Measurements from ENCODE around the gene TNFAIP8L2. TPM values are rescaled to one million over a fixed set of nuclear protein-coding genes. Genes with fewer than 3 reads are reported as not detected.
"Not testable (repeated sequence)": the region's sequence is repeated elsewhere in the genome, so short reads cannot be mapped to it uniquely, and the experiment has no call there.

The TNFAIP8L2 gene
- polyA plus RNA-seq, 1 donor from 2014 or later, result not detected

DNA sequence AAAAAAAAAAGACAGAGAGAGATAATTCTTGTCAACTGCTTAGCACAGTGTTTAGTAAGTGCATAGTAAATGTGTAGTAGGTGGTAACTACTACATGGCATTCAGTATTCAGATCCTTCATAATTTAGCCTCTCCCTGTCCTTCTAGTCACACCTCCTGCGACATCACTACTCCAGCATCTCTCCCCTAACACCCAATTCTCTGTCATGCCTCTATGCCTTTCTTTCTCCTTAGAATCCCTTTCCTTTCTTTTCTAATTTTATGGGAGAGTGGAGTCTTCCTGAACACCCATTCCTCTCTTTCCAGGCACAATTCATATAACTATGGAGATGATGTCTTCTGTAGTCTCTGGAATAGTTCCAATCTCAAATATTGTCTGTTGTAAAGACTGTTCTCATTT lies 37.4 kb downstream of the TNFAIP8L2 start:
- Histone ChIP-seq H3K9me3 (ENCODE audit: low read length) (no peaks in the 10 kb centered on the region), H3K79me2 (replicated peaks; ENCODE audit: insufficient read depth, low read length) (peaks cover 9% of the 10 kb centered on the region), H3K9ac (ENCODE audit: low read length) (no peak overlapping the region), H3K27me3 (ENCODE audit: insufficient read depth, low read depth, low read length) (peaks cover 5% of the 10 kb centered on the region), H4K20me1 (ENCODE audit: insufficient read depth) (no peaks in the 10 kb centered on the region), H3F3A (ENCODE audit: insufficient read depth, low read length, poor library complexity, severe bottlenecking) (no peaks in the 10 kb centered on the region), H3K4me3 (ENCODE audit: low read length) (no peak overlapping the region), H3K9me2 (ENCODE audit: insufficient read depth, low read length) (no peaks in the 10 kb centered on the region), H3K36me3 (ENCODE audit: insufficient read depth, low read length) (no peaks in the 10 kb centered on the region), H3K4me2 (ENCODE audit: low read length) (no peak overlapping the region), H2AFZ (ENCODE audit: low read depth, low read length) (no peak overlapping the region), H3K27ac (ENCODE audit: low read length) (no peak overlapping the region)
- no peak for TF ChIP-seq EZH2 (IDR thresholded peaks at IDR 0.05; ENCODE audit: borderline replicate concordance, insufficient read depth, low read length, poor library complexity, severe bottlenecking)
- TF ChIP-seq POLR2AphosphoS5 (IDR thresholded peaks at IDR 0.05), result no peak
- TF ChIP-seq, protein P1, sequence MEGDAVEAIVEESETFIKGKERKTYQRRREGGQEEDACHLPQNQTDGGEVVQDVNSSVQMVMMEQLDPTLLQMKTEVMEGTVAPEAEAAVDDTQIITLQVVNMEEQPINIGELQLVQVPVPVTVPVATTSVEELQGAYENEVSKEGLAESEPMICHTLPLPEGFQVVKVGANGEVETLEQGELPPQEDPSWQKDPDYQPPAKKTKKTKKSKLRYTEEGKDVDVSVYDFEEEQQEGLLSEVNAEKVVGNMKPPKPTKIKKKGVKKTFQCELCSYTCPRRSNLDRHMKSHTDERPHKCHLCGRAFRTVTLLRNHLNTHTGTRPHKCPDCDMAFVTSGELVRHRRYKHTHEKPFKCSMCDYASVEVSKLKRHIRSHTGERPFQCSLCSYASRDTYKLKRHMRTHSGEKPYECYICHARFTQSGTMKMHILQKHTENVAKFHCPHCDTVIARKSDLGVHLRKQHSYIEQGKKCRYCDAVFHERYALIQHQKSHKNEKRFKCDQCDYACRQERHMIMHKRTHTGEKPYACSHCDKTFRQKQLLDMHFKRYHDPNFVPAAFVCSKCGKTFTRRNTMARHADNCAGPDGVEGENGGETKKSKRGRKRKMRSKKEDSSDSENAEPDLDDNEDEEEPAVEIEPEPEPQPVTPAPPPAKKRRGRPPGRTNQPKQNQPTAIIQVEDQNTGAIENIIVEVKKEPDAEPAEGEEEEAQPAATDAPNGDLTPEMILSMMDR (IDR thresholded peaks at IDR 0.05; ENCODE audit: poor library complexity, severe bottlenecking), result no peak
- no peak for TF ChIP-seq MXI1 (conservative IDR thresholded peaks at IDR 0.05; ENCODE audit: poor library complexity, severe bottlenecking)
- TF ChIP-seq RAD21 (conservative IDR thresholded peaks at IDR 0.05), result no peak
- TF ChIP-seq EP300 (conservative IDR thresholded peaks at IDR 0.05; ENCODE audit: poor library complexity, severe bottlenecking), result no peak
- TF ChIP-seq SMC3 (conservative IDR thresholded peaks at IDR 0.05; ENCODE audit: poor library complexity), result no peak
- no peak for TF ChIP-seq TAF1 (IDR thresholded peaks at IDR 0.05; ENCODE audit: low read depth)
- TF ChIP-seq, protein P2, sequence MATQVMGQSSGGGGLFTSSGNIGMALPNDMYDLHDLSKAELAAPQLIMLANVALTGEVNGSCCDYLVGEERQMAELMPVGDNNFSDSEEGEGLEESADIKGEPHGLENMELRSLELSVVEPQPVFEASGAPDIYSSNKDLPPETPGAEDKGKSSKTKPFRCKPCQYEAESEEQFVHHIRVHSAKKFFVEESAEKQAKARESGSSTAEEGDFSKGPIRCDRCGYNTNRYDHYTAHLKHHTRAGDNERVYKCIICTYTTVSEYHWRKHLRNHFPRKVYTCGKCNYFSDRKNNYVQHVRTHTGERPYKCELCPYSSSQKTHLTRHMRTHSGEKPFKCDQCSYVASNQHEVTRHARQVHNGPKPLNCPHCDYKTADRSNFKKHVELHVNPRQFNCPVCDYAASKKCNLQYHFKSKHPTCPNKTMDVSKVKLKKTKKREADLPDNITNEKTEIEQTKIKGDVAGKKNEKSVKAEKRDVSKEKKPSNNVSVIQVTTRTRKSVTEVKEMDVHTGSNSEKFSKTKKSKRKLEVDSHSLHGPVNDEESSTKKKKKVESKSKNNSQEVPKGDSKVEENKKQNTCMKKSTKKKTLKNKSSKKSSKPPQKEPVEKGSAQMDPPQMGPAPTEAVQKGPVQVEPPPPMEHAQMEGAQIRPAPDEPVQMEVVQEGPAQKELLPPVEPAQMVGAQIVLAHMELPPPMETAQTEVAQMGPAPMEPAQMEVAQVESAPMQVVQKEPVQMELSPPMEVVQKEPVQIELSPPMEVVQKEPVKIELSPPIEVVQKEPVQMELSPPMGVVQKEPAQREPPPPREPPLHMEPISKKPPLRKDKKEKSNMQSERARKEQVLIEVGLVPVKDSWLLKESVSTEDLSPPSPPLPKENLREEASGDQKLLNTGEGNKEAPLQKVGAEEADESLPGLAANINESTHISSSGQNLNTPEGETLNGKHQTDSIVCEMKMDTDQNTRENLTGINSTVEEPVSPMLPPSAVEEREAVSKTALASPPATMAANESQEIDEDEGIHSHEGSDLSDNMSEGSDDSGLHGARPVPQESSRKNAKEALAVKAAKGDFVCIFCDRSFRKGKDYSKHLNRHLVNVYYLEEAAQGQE (IDR thresholded peaks at IDR 0.05; ENCODE audit: borderline replicate concordance), result no peak

DNA sequence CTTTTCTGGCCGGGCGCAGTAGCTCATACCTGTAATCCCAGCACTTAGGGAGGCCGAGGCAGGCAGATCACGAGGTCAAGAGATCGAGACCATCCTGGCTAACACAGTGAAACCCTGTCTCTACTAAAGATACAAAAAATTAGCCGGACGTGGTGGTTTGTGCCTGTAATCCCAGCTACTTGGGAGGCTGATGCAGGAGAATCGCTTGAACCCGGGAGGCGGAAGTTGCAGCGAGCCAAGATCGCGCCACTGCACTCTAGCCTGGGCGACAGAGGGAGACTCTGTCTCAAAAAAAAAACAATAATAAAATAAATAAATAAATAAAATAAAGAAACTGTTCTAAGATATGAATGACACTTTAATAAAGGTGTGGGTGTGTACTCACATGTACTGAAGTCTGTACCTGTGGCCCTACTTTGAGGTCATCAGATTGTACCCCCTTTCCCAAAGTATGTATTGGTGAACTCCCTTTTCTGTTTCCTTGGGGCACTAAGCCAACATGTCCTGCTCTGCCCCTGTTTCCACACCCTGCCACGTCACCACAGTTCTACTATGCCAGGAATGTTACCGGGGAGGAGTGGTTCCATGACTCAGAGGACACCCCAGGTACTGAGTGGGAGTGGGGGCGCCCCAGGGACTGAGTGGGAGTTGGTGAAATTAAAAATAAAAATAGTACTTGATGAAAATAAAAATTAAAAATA lies 38.6 kb downstream of the TNFAIP8L2 start:
- H3K4me3 ChIP-seq (ENCODE audit: low read length); H3K27me3 ChIP-seq (ENCODE audit: insufficient read depth, low read depth, low read length); H3K9me2 ChIP-seq (ENCODE audit: insufficient read depth, low read length); H4K20me1 ChIP-seq (ENCODE audit: insufficient read depth); H3K27ac ChIP-seq (ENCODE audit: low read length); H3F3A ChIP-seq (ENCODE audit: insufficient read depth, low read length, poor library complexity, severe bottlenecking); H3K36me3 ChIP-seq (ENCODE audit: insufficient read depth, low read length); H3K9me3 ChIP-seq (ENCODE audit: low read length); H2AFZ ChIP-seq (ENCODE audit: low read depth, low read length); H3K9ac ChIP-seq (ENCODE audit: low read length); H3K4me2 ChIP-seq (ENCODE audit: low read length): not testable (repeated sequence)
- peaks cover 14% of the 10 kb centered on the region for H3K79me2 ChIP-seq (replicated peaks; ENCODE audit: insufficient read depth, low read length)

Data from neural cell (in vitro differentiated cells).